EL (cell line): ENCODE measurements around the gene FTCDNL1.

Experiments
- DNase-seq: peaks from one replicate; pipeline ENCODE4 v3.0.0-alpha.2; 2016

Gene FTCDNL1

GRCh38 chr2:199841409-199841808 is 9.6 kb downstream of the FTCDNL1 start:
- no peak for DNase-seq

- no peak for DNase-seq
Observed at GRCh38 chr2:199838399-199838798, 12.6 kb downstream of the FTCDNL1 start.

- no peak for DNase-seq
Observed at GRCh38 chr2:199836943-199837342, 14.0 kb downstream of the FTCDNL1 start.

- no peak for DNase-seq
Observed at GRCh38 chr2:199833525-199833924, 17.5 kb downstream of the FTCDNL1 start.

GRCh38 chr2:199830531-199830930 is 20.5 kb downstream of the FTCDNL1 start:
- DNase-seq: no peak

- no peak for DNase-seq
Observed at GRCh38 chr2:199829628-199830027, 21.4 kb downstream of the FTCDNL1 start.

- no peak for DNase-seq
Observed at GRCh38 chr2:199819746-199820145, 31.2 kb downstream of the FTCDNL1 start.

GRCh38 chr2:199818754-199819153 is 32.2 kb downstream of the FTCDNL1 start:
- DNase-seq: no peak

- DNase-seq: no peak
Observed at GRCh38 chr2:199818026-199818425, 33.0 kb downstream of the FTCDNL1 start.

GRCh38 chr2:199814817-199815211 is 36.2 kb downstream of the FTCDNL1 start:
- no peak for DNase-seq

GRCh38 chr2:199814101-199814816 is 36.7 kb downstream of the FTCDNL1 start:
- DNase-seq: no peak

GRCh38 chr2:199812493-199812892 is 38.5 kb downstream of the FTCDNL1 start:
- no peak for DNase-seq

- no peak for DNase-seq
Observed at GRCh38 chr2:199811346-199811745, 39.6 kb downstream of the FTCDNL1 start.

- DNase-seq: no peak
Observed at GRCh38 chr2:199810422-199811171, 40.4 kb downstream of the FTCDNL1 start.

GRCh38 chr2:199807966-199808365 is 43.0 kb downstream of the FTCDNL1 start:
- DNase-seq: no peak

GRCh38 chr2:199806179-199806578 is 44.8 kb downstream of the FTCDNL1 start:
- DNase-seq: no peak

- no peak for DNase-seq
Observed at GRCh38 chr2:199804831-199805230, 46.2 kb downstream of the FTCDNL1 start.

- no peak for DNase-seq
Observed at GRCh38 chr2:199798831-199799580, 52.0 kb downstream of the FTCDNL1 start.

GRCh38 chr2:199797431-199798403 is 53.3 kb downstream of the FTCDNL1 start:
- DNase-seq: no peak

GRCh38 chr2:199792381-199792780 is 58.6 kb downstream of the FTCDNL1 start:
- no peak for DNase-seq

GRCh38 chr2:199791326-199791725 is 59.7 kb downstream of the FTCDNL1 start:
- DNase-seq: no peak

- no peak for DNase-seq
Observed at GRCh38 chr2:199784512-199784911, 66.5 kb downstream of the FTCDNL1 start.
